ENCODE measurements around the gene KCP.

The KCP gene

GRCh38 chr7:128865996-128866877 lies 44.3 kb downstream of the KCP start:
- Histone ChIP-seq H3K27ac (replicated peaks) (no peak overlapping the region), H3K4me3 (replicated peaks; ENCODE audit: insufficient read depth, low read length) (no peak overlapping the region), H3K27me3 (ENCODE audit: insufficient read depth, poor library complexity, severe bottlenecking) (peaks cover 6% of the 10 kb centered on the region)
- TF ChIP-seq REST (IDR thresholded peaks at IDR 0.05; ENCODE audit: insufficient replicate concordance, low read depth), result no peak
- no peak for DNase-seq (ENCODE audit: low read depth in 1 of 2, low spot score in 1 of 2)

- no peak overlapping the region for H3K4me3 ChIP-seq (replicated peaks; ENCODE audit: insufficient read depth, low read length)
- H3K27me3 ChIP-seq (ENCODE audit: insufficient read depth, poor library complexity, severe bottlenecking), result peaks cover 4% of the 10 kb centered on the region
- TF ChIP-seq, protein P1, sequence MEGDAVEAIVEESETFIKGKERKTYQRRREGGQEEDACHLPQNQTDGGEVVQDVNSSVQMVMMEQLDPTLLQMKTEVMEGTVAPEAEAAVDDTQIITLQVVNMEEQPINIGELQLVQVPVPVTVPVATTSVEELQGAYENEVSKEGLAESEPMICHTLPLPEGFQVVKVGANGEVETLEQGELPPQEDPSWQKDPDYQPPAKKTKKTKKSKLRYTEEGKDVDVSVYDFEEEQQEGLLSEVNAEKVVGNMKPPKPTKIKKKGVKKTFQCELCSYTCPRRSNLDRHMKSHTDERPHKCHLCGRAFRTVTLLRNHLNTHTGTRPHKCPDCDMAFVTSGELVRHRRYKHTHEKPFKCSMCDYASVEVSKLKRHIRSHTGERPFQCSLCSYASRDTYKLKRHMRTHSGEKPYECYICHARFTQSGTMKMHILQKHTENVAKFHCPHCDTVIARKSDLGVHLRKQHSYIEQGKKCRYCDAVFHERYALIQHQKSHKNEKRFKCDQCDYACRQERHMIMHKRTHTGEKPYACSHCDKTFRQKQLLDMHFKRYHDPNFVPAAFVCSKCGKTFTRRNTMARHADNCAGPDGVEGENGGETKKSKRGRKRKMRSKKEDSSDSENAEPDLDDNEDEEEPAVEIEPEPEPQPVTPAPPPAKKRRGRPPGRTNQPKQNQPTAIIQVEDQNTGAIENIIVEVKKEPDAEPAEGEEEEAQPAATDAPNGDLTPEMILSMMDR (IDR thresholded peaks at IDR 0.05; ENCODE audit: insufficient read depth, low read length), result no peak
- no peak for TF ChIP-seq REST (IDR thresholded peaks at IDR 0.05; ENCODE audit: insufficient replicate concordance, low read depth)
- TF ChIP-seq POLR2AphosphoS5 (IDR thresholded peaks at IDR 0.05; ENCODE audit: low read depth), result no peak; the same call in 1 of the 2 replicates
- no peak for TF ChIP-seq SPI1 (IDR thresholded peaks at IDR 0.05; ENCODE audit: borderline replicate concordance, low read depth)
- TF ChIP-seq GABPA (IDR thresholded peaks at IDR 0.05; ENCODE audit: low read depth), result no peak
- no peak overlapping the region for H3K27ac ChIP-seq (replicated peaks)
- DNase-seq (ENCODE audit: low read depth in 1 of 2, low spot score in 1 of 2), result no peak
Measured at GRCh38 chr7:128865303-128865702, 45.2 kb downstream of the KCP start.

DNA sequence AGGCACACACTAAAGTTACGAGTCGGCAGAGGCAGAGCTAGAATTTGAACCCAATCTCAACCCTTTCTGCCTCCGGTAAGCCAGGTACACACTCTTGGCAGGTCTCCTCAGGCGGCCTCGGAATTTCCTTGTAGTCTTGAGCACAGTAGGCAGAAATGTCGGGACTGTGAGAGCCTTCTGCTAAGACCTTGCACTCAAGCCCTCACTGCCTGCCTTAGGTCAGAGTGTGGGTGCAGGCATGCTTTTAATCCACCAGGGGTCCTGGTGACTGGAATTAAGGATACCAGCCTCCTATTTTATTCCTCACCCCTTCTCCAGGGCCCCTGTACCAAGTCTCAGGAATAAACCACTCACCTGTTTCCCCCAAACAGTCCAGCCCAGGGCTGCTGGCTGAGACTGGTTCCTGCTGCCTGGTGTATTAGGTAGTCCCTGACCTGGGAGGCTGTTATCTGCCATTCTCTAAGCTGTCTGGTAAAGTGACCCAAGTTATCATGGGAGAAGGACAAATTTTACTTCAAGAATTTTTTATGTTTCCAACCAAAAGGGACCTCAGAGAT lies 47.0 kb downstream of the KCP start:
- no peaks in the 10 kb centered on the region for H3K27me3 ChIP-seq (ENCODE audit: insufficient read depth, poor library complexity, severe bottlenecking)
- TF ChIP-seq GABPA (IDR thresholded peaks at IDR 0.05; ENCODE audit: low read depth) (no peak), POLR2AphosphoS5 (IDR thresholded peaks at IDR 0.05; ENCODE audit: low read depth) (no peak)
- TF ChIP-seq, protein P1 (IDR thresholded peaks at IDR 0.05; ENCODE audit: insufficient read depth, low read length), result peak; percentile 56
- peak overlapping the region; percentile 92 for H3K4me3 ChIP-seq (replicated peaks; ENCODE audit: insufficient read depth, low read length)
- H3K27ac ChIP-seq (replicated peaks), result peak overlapping the region; percentile 78
- DNase-seq (ENCODE audit: low read depth in 1 of 2, low spot score in 1 of 2), result peak; percentile 51 to 67

- H3K27ac ChIP-seq (replicated peaks), result peak within 1 kb of the TSS; percentile 78
- TF ChIP-seq SPI1 (IDR thresholded peaks at IDR 0.05; ENCODE audit: borderline replicate concordance, low read depth) (no peak), REST (IDR thresholded peaks at IDR 0.05; ENCODE audit: insufficient replicate concordance, low read depth) (no peak), POLR2AphosphoS5 (IDR thresholded peaks at IDR 0.05; ENCODE audit: low read depth) (peak; percentile 20; the same call in 1 of the 2 replicates), GABPA (IDR thresholded peaks at IDR 0.05; ENCODE audit: low read depth) (no peak)
Measured at GRCh38 chr7:128862571-128863432, 47.7 kb downstream of the KCP start, which contains the start of gene ATP6V1F. Gene ATP6V1F, plus strand, starts transcription at chr7:128862856. Its CDS starts 49 bp downstream, at chr7:128862905.

More at GRCh38 chr7:128862571-128863432, 47.7 kb downstream of the KCP start, which contains the start of gene ATP6V1F:
- DNase-seq (ENCODE audit: low read depth in 1 of 2, low spot score in 1 of 2), result peak; percentile 94 to 98
- Histone ChIP-seq H3K27me3 (ENCODE audit: insufficient read depth, poor library complexity, severe bottlenecking) (no peaks in the 10 kb centered on the region), H3K4me3 (replicated peaks; ENCODE audit: insufficient read depth, low read length) (peak within 1 kb of the TSS; percentile 92)
